ENCODE results near the gene PPY.
"Not testable (repeated sequence)": the region's sequence is repeated elsewhere in the genome, so short reads cannot be mapped to it uniquely, and the experiment has no call there.

PPY gene

GRCh38 chr17:43962479-43962878 lies 20.2 kb upstream of the PPY start:
- DNase-seq: no peak

GRCh38 chr17:43961954-43962353 lies 19.7 kb upstream of the PPY start:
- DNase-seq: no peak

GRCh38 chr17:43961292-43961691 lies 19.0 kb upstream of the PPY start:
- not testable (repeated sequence) for DNase-seq

- DNase-seq: no peak
Measured at GRCh38 chr17:43958748-43959352, 16.6 kb upstream of the PPY start.

GRCh38 chr17:43956222-43956621 lies 13.9 kb upstream of the PPY start:
- DNase-seq: no peak

GRCh38 chr17:43953746-43954145 lies 11.5 kb upstream of the PPY start, which contains the start of gene PYY:
Gene PYY (minus strand): TSS chr17:43953940. CDS start chr17:43953483, 457 bp downstream.
- no peak for DNase-seq

GRCh38 chr17:43952724-43953666 lies 10.7 kb upstream of the PPY start:
- no peak for DNase-seq

- no peak for DNase-seq
Measured at GRCh38 chr17:43952351-43952723, 10.1 kb upstream of the PPY start.

GRCh38 chr17:43951750-43952149 lies 9.5 kb upstream of the PPY start:
- no peak for DNase-seq

GRCh38 chr17:43950554-43950953 lies 8.3 kb upstream of the PPY start:
- DNase-seq: no peak

GRCh38 chr17:43949781-43950180 lies 7.5 kb upstream of the PPY start:
- DNase-seq: no peak

GRCh38 chr17:43946781-43947180 lies 4.5 kb upstream of the PPY start:
- DNase-seq: no peak

GRCh38 chr17:43945074-43945829 lies 3.0 kb upstream of the PPY start:
- DNase-seq: peak; percentile 6

GRCh38 chr17:43940630-43941029 lies 1.6 kb downstream of the PPY start:
- peak; percentile 35 for DNase-seq

- no peak for DNase-seq
Measured at GRCh38 chr17:43939886-43940285, 2.4 kb downstream of the PPY start.

GRCh38 chr17:43939452-43939851 lies 2.8 kb downstream of the PPY start:
- not testable (repeated sequence) for DNase-seq

GRCh38 chr17:43938838-43939182 lies 3.5 kb downstream of the PPY start:
- DNase-seq: no peak

- no peak for DNase-seq
Measured at GRCh38 chr17:43936434-43936833, 5.8 kb downstream of the PPY start.

- no peak for DNase-seq
Measured at GRCh38 chr17:43935926-43936261, 6.4 kb downstream of the PPY start.

GRCh38 chr17:43935204-43935925 lies 6.9 kb downstream of the PPY start:
- no peak for DNase-seq

GRCh38 chr17:43932923-43933322 lies 9.4 kb downstream of the PPY start:
- DNase-seq: no peak

GRCh38 chr17:43932357-43932756 lies 9.9 kb downstream of the PPY start:
- no peak for DNase-seq

- DNase-seq: no peak
Measured at GRCh38 chr17:43931062-43931571, 11.2 kb downstream of the PPY start.
